Measurements from ENCODE around the gene MIOS.

GRCh38 chr7:7566651-7567611 is at the start of gene MIOS:
- TF ChIP-seq CTCF (IDR thresholded peaks at IDR 0.05; ENCODE audit: low read depth, low read length) (no peak), EZH2phosphoT487 (IDR thresholded peaks at IDR 0.05; ENCODE audit: low read depth) (no peak)

Measured in OCI-LY3 (cell line).